Fibroblast of lung (primary cell): ENCODE measurements around the gene HCN3. TPM values are rescaled to one million over a fixed set of nuclear protein-coding genes. Genes with fewer than 3 reads are reported as not detected.
A peak's percentile ranks its signal among the peaks of the same experiment; 100 is the strongest.

Experiments used
- DNase-seq, 2 donors: peaks; one replicate each; pipeline versions ENCODE4 v3.0.0 to v3.0.0-alpha.2; 2010; ENCODE audit warnings: low read depth in 2 of 2
- H2AFZ ChIP-seq: 2 replicates; pipeline ENCODE4 v1.5.1; 2012; ENCODE audit warnings: low read length, control low read depth, inconsistent platforms
- H3K27ac ChIP-seq: 2 replicates; pipeline ENCODE4 v1.5.1; 2011; ENCODE audit warnings: low read length, control low read depth; ENCODE audit not compliant: insufficient read depth
- H3K27me3 ChIP-seq: 2 replicates; pipeline ENCODE4 v1.5.1; 2011; ENCODE audit warnings: mild to moderate bottlenecking, low read length; ENCODE audit not compliant: control insufficient read depth, insufficient read depth
- H3K36me3 ChIP-seq: 2 replicates; pipeline ENCODE4 v1.5.1; 2011; ENCODE audit warnings: low read length; ENCODE audit not compliant: control insufficient read depth, insufficient read depth
- H3K4me1 ChIP-seq: 2 replicates; pipeline ENCODE4 v1.5.1; 2011; ENCODE audit warnings: low read length; ENCODE audit not compliant: control insufficient read depth, insufficient read depth; ENCODE audit errors: extremely low read depth
- H3K4me2 ChIP-seq: 2 replicates; pipeline ENCODE4 v1.5.1; 2011; ENCODE audit warnings: low read length, control low read depth; ENCODE audit not compliant: insufficient read depth; ENCODE audit errors: extremely low read depth
- H3K4me3 ChIP-seq, 4 experiments: fragments of 200-600 bp in 1 of 4; sonication (generic) in 1 of 4; replicated peaks in 1 of 4; 2 replicates each; pipeline ENCODE4 v1.5.1; 2011 to 2016; ENCODE audit warnings: low read length in 4 of 4, low read depth in 3 of 4, mild to moderate bottlenecking in 3 of 4, control low read depth in 2 of 4, inconsistent platforms in 1 of 4, mixed read lengths in 1 of 4; ENCODE audit not compliant: insufficient read depth in 1 of 4; ENCODE audit errors: control extremely low read depth in 1 of 4
- H3K79me2 ChIP-seq: 2 replicates; pipeline ENCODE4 v1.5.1; 2012; ENCODE audit warnings: mild to moderate bottlenecking, low read length, inconsistent platforms; ENCODE audit not compliant: control insufficient read depth, insufficient read depth
- H3K9ac ChIP-seq: 2 replicates; pipeline ENCODE4 v1.5.1; 2011; ENCODE audit warnings: mild to moderate bottlenecking, low read length, control low read depth; ENCODE audit not compliant: insufficient read depth
- H3K9me3 ChIP-seq: 2 replicates; pipeline ENCODE4 v1.5.1; 2012; ENCODE audit warnings: low read depth, low read length; ENCODE audit not compliant: control insufficient read depth, insufficient read depth
- H4K20me1 ChIP-seq: 2 replicates; pipeline ENCODE4 v1.5.1; 2011; ENCODE audit warnings: low read length; ENCODE audit not compliant: control insufficient read depth, insufficient read depth; ENCODE audit errors: extremely low read depth
- EZH2 ChIP-seq: IDR thresholded peaks from 2 replicates; pipeline ENCODE4 v1.5.1; 2012; ENCODE audit warnings: low read length, control low read depth, mild to moderate bottlenecking; ENCODE audit errors: missing control alignments
- polyA plus RNA-seq, 2 donors: library from polyadenylated mRNA; depleted of rRNA in 1 of 2; stranded (reverse) in 1 of 2; unstranded in 1 of 2; fragments of >200 nt; gene quantifications; 2 replicates each; pipeline ENCODE4 v1.2.1, GENCODE V29; 2011 to 2012; ENCODE audit warnings: missing spikeins in 1 of 2
- total RNA-seq: library from RNA; depleted of rRNA; stranded (reverse); fragments of >200 nt; gene quantifications from 2 replicates; pipeline ENCODE4 v1.2.1, GENCODE V29; 2014
- TF ChIP-seq, protein P1 (sequence below), 2 donors: IDR thresholded peaks in 1 of 2; conservative IDR thresholded peaks in 1 of 2; 1 replicate in 1 of 2; 2 replicates in 1 of 2; pipeline ENCODE4 v1.5.1; 2011 to 2012; ENCODE audit warnings: low read length in 2 of 2, control low read depth in 1 of 2, inconsistent platforms in 1 of 2, low read depth in 1 of 2, mild to moderate bottlenecking in 1 of 2

Gene HCN3
- total and polyA plus RNA-seq, 2 donors (not counting 1 experiment from before 2014, with no cell fraction given): 0.86 to 0.99 TPM

GRCh38 chr1:155322953-155323728 is 45.9 kb downstream of the HCN3 start:
- H3K4me1 ChIP-seq: peaks cover 23% of the 10 kb centered on the region
- peaks cover 14% of the 10 kb centered on the region for H3K36me3 ChIP-seq
- H3K79me2 ChIP-seq: peaks cover 17% of the 10 kb centered on the region
- no peaks in the 10 kb centered on the region for H3K9me3 ChIP-seq
- peak overlapping the region; percentile 65 to 93 (median 82) for H3K4me3 ChIP-seq
- no peaks in the 10 kb centered on the region for H3K27me3 ChIP-seq
- H2AFZ ChIP-seq: no peak overlapping the region
- no peak for TF ChIP-seq EZH2
- TF ChIP-seq, protein P1, sequence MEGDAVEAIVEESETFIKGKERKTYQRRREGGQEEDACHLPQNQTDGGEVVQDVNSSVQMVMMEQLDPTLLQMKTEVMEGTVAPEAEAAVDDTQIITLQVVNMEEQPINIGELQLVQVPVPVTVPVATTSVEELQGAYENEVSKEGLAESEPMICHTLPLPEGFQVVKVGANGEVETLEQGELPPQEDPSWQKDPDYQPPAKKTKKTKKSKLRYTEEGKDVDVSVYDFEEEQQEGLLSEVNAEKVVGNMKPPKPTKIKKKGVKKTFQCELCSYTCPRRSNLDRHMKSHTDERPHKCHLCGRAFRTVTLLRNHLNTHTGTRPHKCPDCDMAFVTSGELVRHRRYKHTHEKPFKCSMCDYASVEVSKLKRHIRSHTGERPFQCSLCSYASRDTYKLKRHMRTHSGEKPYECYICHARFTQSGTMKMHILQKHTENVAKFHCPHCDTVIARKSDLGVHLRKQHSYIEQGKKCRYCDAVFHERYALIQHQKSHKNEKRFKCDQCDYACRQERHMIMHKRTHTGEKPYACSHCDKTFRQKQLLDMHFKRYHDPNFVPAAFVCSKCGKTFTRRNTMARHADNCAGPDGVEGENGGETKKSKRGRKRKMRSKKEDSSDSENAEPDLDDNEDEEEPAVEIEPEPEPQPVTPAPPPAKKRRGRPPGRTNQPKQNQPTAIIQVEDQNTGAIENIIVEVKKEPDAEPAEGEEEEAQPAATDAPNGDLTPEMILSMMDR (conservative IDR thresholded peaks at IDR 0.05 in 1 of 2, IDR thresholded peaks at IDR 0.05 in 1 of 2; ENCODE audit: low read depth in 1 of 2, low read length in 2 of 2): peak; percentile 60 to 82
- H4K20me1 ChIP-seq: peaks cover 5% of the 10 kb centered on the region
- peak overlapping the region; percentile 80 for H3K27ac ChIP-seq
- DNase-seq: peak; percentile 90 to 98
- peak overlapping the region; percentile 2 for H3K4me2 ChIP-seq
- peak overlapping the region; percentile 76 for H3K9ac ChIP-seq

GRCh38 chr1:155323729-155324036 is 46.4 kb downstream of the HCN3 start:
- peaks cover 17% of the 10 kb centered on the region for H3K79me2 ChIP-seq
- peaks cover 10% of the 10 kb centered on the region for H3K36me3 ChIP-seq
- TF ChIP-seq, protein P1 (conservative IDR thresholded peaks at IDR 0.05 in 1 of 2, IDR thresholded peaks at IDR 0.05 in 1 of 2; ENCODE audit: low read depth in 1 of 2, low read length in 2 of 2): no peak
- no peak for TF ChIP-seq EZH2
- peak overlapping the region; percentile 70 for H3K27ac ChIP-seq
- DNase-seq: peak; percentile 89 to 92
- no peaks in the 10 kb centered on the region for H3K9me3 ChIP-seq
- peaks cover 5% of the 10 kb centered on the region for H4K20me1 ChIP-seq
- H3K4me1 ChIP-seq: peaks cover 23% of the 10 kb centered on the region
- peak overlapping the region; percentile 72 to 93 (median 84) for H3K4me3 ChIP-seq
- peak overlapping the region; percentile 76 for H3K9ac ChIP-seq
- peak overlapping the region; percentile 77 for H3K4me2 ChIP-seq
- no peaks in the 10 kb centered on the region for H3K27me3 ChIP-seq
- H2AFZ ChIP-seq: peak overlapping the region; percentile 43

- Histone ChIP-seq H3K4me1 (peaks cover 22% of the 10 kb centered on the region), H4K20me1 (peaks cover 5% of the 10 kb centered on the region), H3K79me2 (peaks cover 17% of the 10 kb centered on the region), H3K27ac (peak overlapping the region; percentile 70), H2AFZ (peak overlapping the region; percentile 43), H3K36me3 (peaks cover 7% of the 10 kb centered on the region), H3K9ac (peak overlapping the region; percentile 72), H3K9me3 (no peaks in the 10 kb centered on the region), H3K27me3 (no peaks in the 10 kb centered on the region), H3K4me3 (peak overlapping the region; percentile 72 to 93 (median 88)), H3K4me2 (peak overlapping the region; percentile 96)
- TF ChIP-seq, protein P1 (conservative IDR thresholded peaks at IDR 0.05 in 1 of 2, IDR thresholded peaks at IDR 0.05 in 1 of 2; ENCODE audit: low read depth in 1 of 2, low read length in 2 of 2): no peak
- TF ChIP-seq EZH2: no peak
- DNase-seq: peak; percentile 95
Measured at GRCh38 chr1:155324037-155324716, 46.9 kb downstream of the HCN3 start.
